SKM-1 treated with dmso at 0.1 percent for 144 hours (cell line): ENCODE results near the gene AP5S1.

Source experiments
- DNase-seq: peaks from one replicate; lab custom pipeline; 2025; ENCODE audit not compliant: unreplicated experiment; lab: John Stamatoyannopoulos, UW

Gene AP5S1

DNA sequence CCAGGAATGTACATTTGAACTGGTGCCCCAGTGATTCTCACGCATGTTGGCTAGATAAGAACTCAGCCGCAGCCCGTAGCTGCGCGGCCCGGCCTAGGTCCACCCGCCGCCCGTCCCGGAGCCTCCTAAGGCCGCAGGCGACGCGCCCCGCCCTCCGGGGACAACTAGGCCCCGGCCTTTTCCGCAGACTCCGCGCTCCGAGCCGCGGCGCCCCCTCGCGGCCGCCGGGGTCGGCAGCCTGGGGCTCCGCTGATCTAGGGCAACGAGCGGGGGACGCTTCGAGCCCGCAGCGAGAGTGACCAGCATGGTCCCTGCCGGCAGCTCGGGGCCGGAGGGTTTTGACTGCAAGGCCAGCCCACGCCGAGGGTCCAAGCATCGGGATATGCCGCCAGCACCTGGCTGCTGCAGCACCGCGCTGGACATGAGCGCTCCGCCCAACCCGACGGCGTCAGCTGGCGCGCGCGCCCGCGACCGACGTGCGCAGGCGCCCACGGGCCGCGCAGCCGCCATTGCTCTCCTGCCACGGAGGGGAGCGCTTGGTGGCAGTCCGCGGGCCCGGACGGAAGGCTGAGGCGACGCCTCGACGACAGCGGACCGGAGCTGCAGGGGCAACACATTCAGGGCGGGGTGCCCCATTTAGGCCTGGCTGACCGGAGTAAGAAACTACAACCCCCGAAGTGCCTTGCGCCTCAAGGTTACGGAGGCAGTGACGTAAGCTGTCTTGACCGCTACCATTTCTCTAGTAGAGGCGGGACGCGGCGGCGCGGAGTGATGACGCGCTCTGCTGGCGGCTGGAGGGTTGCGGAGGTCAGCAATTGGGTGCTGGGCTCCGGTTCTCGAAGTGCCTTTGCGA lies at the start of gene AP5S1:
TSS of gene AP5S1 (plus strand) at position 500 of the 853 bp plus-strand sequence. CDS start 1,571 bp downstream, outside the sequence.
- peak; percentile 71 for DNase-seq

GRCh38 chr20:3771552-3772058 lies 48.7 kb upstream of the AP5S1 start:
- no peak for DNase-seq

DNA sequence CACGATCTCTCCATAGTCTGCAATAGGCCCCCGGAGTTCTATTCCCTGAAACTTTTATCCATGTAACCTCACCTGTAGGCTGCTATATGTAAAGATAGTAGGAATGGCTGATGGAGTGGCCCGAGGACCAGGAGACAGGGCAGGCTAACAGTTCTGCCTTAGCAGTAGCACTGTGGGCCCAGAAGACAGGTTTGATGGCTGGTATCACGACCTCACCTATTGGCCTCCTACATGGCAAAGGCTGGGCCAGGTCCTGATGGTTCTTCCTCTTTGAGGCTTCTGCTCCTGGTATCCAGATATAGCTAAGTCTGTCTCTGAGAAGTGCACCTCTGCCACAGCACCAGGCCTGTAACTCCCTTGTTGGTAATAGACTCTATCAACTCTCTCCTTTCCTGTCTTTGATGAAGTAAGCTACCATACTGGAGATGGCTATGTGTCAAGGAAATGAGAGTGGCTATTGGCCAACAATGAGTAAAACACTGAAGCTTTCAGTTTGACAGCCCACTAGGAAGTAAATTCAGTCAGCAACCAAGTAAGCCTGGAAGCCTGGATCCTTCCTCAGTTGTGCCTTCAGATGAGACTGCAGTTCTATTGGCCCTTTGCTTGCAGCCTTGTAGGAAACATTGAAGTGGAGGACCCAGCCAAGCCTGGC lies 44.8 kb upstream of the AP5S1 start:
- no peak for DNase-seq

- no peak for DNase-seq
These were observed 43.0 kb upstream of the AP5S1 start for GRCh38 chr20:3777381-3777715.

DNA sequence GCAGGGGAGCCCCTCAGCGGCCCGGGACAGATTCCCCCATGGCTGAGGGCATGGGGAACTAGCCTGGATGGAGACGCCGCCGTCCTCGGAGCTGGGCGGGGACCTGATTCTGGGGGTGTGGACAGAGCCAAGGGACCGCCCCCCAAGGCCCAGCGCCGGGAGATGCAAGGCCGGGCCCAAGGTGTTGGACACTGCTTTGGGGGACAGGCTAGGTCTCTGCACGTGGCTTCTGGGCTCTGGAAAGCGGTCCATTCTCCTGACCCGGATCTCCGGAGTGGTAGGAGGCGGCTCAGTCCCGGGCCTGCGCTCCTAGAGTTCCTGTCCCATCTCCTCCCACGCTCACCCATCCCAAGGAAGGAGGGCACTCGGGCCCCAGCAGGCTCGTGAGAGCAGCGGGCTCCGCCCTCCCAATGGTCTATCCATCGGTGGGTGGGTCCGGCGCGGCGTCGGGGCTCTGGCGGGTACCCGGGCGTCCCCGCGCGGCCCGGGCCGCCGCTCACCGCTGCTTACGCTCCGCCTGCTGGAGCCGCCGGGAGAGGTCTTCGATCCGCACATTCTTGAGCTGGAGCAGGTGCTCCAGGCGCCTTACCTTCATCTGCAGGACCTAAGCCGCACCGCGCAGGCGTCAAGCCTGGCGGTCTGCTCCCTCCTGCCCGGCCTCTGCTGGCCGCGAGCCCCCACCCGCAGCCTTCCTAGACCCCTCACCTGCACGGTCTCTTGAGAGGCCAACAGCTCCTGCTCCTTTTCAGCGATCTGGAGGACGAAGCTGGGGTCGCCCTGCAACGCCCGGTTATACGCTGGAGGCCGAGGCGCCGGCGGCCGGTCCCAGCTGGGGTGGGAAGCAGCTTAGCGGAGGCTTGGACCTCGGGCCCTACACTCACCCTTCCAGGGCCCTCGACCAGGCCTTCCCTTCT lies 42.4 kb upstream of the AP5S1 start:
- DNase-seq = no peak

DNA sequence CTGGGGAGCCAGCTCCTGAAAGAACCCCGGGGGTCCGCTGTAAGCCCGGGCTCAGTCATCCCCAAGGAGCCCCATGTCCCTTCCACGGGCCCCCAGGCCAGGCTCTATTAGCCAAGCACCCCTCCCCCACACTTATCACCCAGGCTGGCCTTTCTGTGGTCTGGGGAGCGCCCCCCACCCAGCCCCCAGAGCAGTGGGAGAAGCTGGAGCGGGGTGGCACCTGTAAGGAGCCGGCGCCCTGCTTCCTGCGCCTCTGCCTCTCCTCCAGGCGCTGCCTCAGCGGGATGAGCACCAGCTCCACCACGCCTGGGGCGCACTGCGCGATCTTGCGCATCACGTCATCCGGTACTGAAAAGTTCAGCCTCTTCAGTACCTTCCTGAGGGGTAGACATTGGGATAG lies 41.4 kb upstream of the AP5S1 start:
- DNase-seq = no peak

GRCh38 chr20:3781153-3781910 lies 39.0 kb upstream of the AP5S1 start, which contains the start of gene SPEF1:
TSS of gene SPEF1 (minus strand) at chr20:3781448. CDS start at chr20:3781287, 161 bp downstream.
- DNase-seq = peak; percentile 58

- DNase-seq = no peak
These were observed 37.8 kb upstream of the AP5S1 start for GRCh38 chr20:3782597-3782996.

- no peak for DNase-seq
These were observed 37.3 kb upstream of the AP5S1 start for GRCh38 chr20:3783068-3783489.

DNA sequence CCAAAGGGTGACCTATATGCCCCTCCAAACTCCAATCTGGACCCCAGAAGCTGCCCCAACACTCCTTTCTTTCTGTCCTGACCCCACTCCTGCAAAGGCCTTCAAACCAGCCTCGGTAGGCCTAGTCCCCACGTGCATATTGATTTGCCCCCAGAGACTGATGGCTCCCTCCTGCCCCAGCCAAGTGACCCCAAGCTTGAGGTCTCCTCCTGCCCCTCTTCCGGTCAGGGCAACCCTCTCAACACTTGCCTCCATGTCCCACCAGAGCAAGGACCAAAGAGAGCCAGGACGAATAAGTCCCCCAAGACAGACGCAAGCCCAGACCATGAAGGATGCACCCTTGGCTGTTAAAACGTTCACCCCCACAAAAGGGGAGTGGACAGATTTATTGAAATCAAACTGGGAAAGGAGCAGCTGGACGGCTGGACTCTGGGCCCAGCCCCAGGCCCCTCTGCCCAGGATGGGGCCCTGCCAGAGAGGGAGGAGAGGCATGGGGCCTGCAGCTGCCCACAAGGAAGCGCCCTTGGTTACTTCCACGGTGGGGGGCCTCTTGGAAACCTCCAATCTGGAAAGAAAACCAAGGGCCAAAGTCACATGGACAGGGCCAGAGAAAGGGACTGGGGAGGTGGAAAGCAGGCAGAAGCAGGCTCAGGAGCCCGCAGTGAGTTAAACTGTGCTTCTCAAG lies 36.7 kb upstream of the AP5S1 start:
- no peak for DNase-seq

DNA sequence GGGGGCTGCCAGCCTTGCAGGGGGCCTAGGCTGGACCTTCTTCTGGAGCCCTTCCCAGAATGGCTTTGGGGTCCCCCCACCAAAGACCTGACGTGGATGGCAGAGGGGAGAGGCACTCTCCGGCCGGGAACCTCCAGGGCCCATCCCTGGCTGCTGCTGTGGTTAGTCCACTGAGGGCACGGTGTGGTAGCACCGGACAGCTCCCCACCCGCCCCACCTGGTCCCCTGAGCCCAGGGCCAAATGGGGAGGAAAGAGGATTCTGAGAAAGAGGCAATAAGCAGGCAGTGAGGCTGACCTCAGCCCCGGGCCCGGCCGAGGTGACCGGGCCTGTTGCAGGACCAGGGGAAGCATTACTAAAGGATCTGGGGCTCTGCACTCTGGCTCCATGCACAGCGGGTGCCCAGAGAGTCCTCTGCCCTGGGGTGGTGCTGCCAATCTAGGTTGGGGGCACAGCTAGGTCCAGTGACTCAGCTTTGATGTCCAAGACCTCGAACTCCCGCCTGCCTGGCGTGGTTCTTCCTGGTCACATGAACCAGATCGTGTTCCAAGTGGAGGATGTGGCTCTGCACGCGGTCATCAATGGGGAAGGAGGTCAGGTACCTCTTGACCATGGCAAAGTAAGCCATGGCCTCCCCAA lies 36.0 kb upstream of the AP5S1 start:
- no peak for DNase-seq

- DNase-seq = no peak
These were observed 35.5 kb upstream of the AP5S1 start for GRCh38 chr20:3784863-3785239.

- DNase-seq = no peak
These were observed 34.9 kb upstream of the AP5S1 start for GRCh38 chr20:3785240-3786125.

DNA sequence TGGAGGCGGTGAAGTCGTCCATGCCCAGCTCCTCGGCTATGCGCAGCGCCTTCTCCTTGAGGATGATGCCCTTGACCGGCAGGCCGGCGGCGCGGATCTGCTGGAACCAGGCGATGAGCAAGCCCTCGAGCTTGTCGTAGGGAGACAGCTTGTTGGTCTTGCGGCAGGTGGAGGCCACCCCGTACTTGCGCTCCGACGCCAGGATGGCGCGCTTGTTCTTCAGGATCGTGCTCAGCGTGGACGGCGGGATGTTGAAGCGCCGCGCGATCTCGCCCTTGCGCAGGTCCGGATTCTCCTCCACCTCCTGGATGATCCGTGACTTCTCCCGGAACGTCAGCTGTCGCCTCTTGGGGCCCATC lies 34.2 kb upstream of the AP5S1 start:
- no peak for DNase-seq

GRCh38 chr20:3786665-3787323 lies 33.6 kb upstream of the AP5S1 start, which contains the start of gene CENPB:
TSS of gene CENPB (minus strand) at chr20:3786740. CDS start at chr20:3786483, 257 bp downstream.
- peak; percentile 53 for DNase-seq

GRCh38 chr20:3787324-3788014 lies 32.9 kb upstream of the AP5S1 start:
- no peak for DNase-seq

GRCh38 chr20:3788685-3789155 lies 31.6 kb upstream of the AP5S1 start:
- no peak for DNase-seq
